Measurements from ENCODE around the gene FLNB. TPM values are rescaled to one million over a fixed set of nuclear protein-coding genes. Genes with fewer than 3 reads are reported as not detected.

FLNB gene
- total and polyA plus RNA-seq, 2 of the 8 experiments (the other 6 are each of a cell fraction or from before 2014, with no cell fraction given) = 72.3 to 118 TPM

- no peak overlapping the region for H4K5ac ChIP-seq (ENCODE audit: insufficient read length, low read depth, low read length)
- H2BK12ac ChIP-seq (ENCODE audit: low read depth, low read length) = no peak overlapping the region
- no peak overlapping the region for H2BK5ac ChIP-seq (ENCODE audit: low read depth, low read length)
- no peak overlapping the region for H4K91ac ChIP-seq (replicated peaks; ENCODE audit: insufficient read length, low read length)
- CTCF ChIA-PET (ENCODE audit: partially characterized antibody) = interaction anchor here (0.6 to 1.5 kb wide), 2 partner anchors 24 to 78 kb away, joined by 3 to 5 read pairs; no protein-coding TSS in a partner anchor
- no peak overlapping the region for H2BK120ac ChIP-seq (replicated peaks; ENCODE audit: low read depth, low read length)
- H3K27me3 ChIP-seq (replicated peaks in 1 of 4; ENCODE audit: control insufficient read depth in 3 of 4, extremely low read depth in 1 of 4, insufficient read depth in 3 of 4, low read length in 3 of 4) = no peaks in the 10 kb centered on the region
- H3K56ac ChIP-seq (replicated peaks; ENCODE audit: insufficient read length, low read depth, low read length) = no peak overlapping the region
- DNase-seq (ENCODE audit: low read depth in 1 of 2, low spot score in 2 of 2) (no peak), FAIRE-seq (no peak)
- H2BK15ac ChIP-seq (ENCODE audit: low read length) = no peak overlapping the region
- H3K4me2 ChIP-seq (ENCODE audit: insufficient read depth in 1 of 2, low read depth in 2 of 2, low read length in 2 of 2) = no peak overlapping the region
- no peaks in the 10 kb centered on the region; a peak in 1 of 7 replicates for H3K4me1 ChIP-seq (replicated peaks in 1 of 4; ENCODE audit: control insufficient read depth in 3 of 4, insufficient read depth in 4 of 4, low read length in 3 of 4)
- WGBS, 2 experiments (ENCODE audit: extremely low coverage in 1 of 2, insufficient coverage in 1 of 2, insufficient read length in 1 of 2, insufficient replicate concordance in 2 of 2, low coverage in 1 of 2, low lambda C conversion rate in 2 of 2, missing lambda C conversion rate in 1 of 2) = 91% methylated on average over 9 of the region's 9 CpGs; no CpG with 5 or more reads in 1 of the 2 experiments
- H3K23me2 ChIP-seq (ENCODE audit: low read depth, low read length) = no peaks in the 10 kb centered on the region
- peaks cover 3% of the 10 kb centered on the region; the same call in 1 of the 2 replicates for H3K79me1 ChIP-seq (ENCODE audit: low read depth, low read length)
- H3K9me3 ChIP-seq (ENCODE audit: insufficient read depth in 2 of 2, low read depth in 1 of 2, low read length in 1 of 2) = no peaks in the 10 kb centered on the region
- H3K79me2 ChIP-seq (ENCODE audit: control insufficient read depth in 1 of 2, insufficient read depth in 2 of 2, low read length in 2 of 2) = no peaks in the 10 kb centered on the region
- peaks cover 0 to 4% of the 10 kb centered on the region in 2 experiments for H4K20me1 ChIP-seq (replicated peaks in 1 of 2; ENCODE audit: control insufficient read depth in 1 of 2, insufficient read depth in 2 of 2, low read length in 2 of 2)
- no peak overlapping the region for H3K27ac ChIP-seq (ENCODE audit: low read depth, low read length)
- POLR2A ChIA-PET (ENCODE audit: partially characterized antibody) = interaction anchor here (1.1 kb wide), 1 partner anchor 54 kb away, joined by 3 read pairs; no protein-coding TSS in a partner anchor
- no peak overlapping the region for H3K4me3 ChIP-seq (ENCODE audit: extremely low read depth in 1 of 4, insufficient read depth in 2 of 4, low read depth in 3 of 4, low read length in 4 of 4)
- H3K14ac ChIP-seq (ENCODE audit: insufficient read length) = no peak overlapping the region
- peaks cover 8 to 71% (median 60%) of the 10 kb centered on the region in 4 experiments; a peak in 7 of 8 replicates for H3K36me3 ChIP-seq (ENCODE audit: control insufficient read depth in 2 of 4, insufficient read depth in 4 of 4, low read length in 3 of 4)
- no peak overlapping the region for H3K4ac ChIP-seq (replicated peaks; ENCODE audit: insufficient read length, low read depth, low read length)
- H3K18ac ChIP-seq (ENCODE audit: extremely low read depth, low read length) = no peak overlapping the region
- no peak overlapping the region for H3K23ac ChIP-seq (ENCODE audit: insufficient read length)
- no peak overlapping the region for H2AFZ ChIP-seq (ENCODE audit: low read length)
- H2AK5ac ChIP-seq (ENCODE audit: low read depth, low read length) = no peak overlapping the region
- no peak overlapping the region for H3K9ac ChIP-seq (replicated peaks in 1 of 4; ENCODE audit: extremely low read depth in 1 of 4, low read depth in 3 of 4, low read length in 3 of 4)
- H4K8ac ChIP-seq (ENCODE audit: extremely low read depth, insufficient read depth, low read length) = no peak overlapping the region; the same call in 1 of the 2 replicates
- H2BK20ac ChIP-seq (ENCODE audit: low read length) = no peak overlapping the region
- no peak for TF ChIP-seq POLR2A (IDR thresholded peaks at IDR 0.05; ENCODE audit: control extremely low read depth in 1 of 2, low read depth in 2 of 2, low read length in 2 of 2)
- TF ChIP-seq RXRA (IDR thresholded peaks at IDR 0.05; ENCODE audit: insufficient read depth, low read depth, low read length) = no peak
- no peak for TF ChIP-seq RFX5 (IDR thresholded peaks at IDR 0.05; ENCODE audit: borderline replicate concordance, low read depth, low read length)
- TF ChIP-seq SP4 (IDR thresholded peaks at IDR 0.05; ENCODE audit: low read length) = no peak
- TF ChIP-seq HDAC2 (IDR thresholded peaks at IDR 0.05; ENCODE audit: borderline replicate concordance in 1 of 2, low read depth in 2 of 2, low read length in 2 of 2) = no peak
- TF ChIP-seq, protein P1, sequence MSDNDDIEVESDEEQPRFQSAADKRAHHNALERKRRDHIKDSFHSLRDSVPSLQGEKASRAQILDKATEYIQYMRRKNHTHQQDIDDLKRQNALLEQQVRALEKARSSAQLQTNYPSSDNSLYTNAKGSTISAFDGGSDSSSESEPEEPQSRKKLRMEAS (IDR thresholded peaks at IDR 0.05) = no peak
- no peak for TF ChIP-seq JUN (IDR thresholded peaks at IDR 0.05; ENCODE audit: low read depth, low read length)
- TF ChIP-seq GTF2F1 (IDR thresholded peaks at IDR 0.05; ENCODE audit: borderline replicate concordance, low read depth, low read length) = no peak
- TF ChIP-seq, protein P2, sequence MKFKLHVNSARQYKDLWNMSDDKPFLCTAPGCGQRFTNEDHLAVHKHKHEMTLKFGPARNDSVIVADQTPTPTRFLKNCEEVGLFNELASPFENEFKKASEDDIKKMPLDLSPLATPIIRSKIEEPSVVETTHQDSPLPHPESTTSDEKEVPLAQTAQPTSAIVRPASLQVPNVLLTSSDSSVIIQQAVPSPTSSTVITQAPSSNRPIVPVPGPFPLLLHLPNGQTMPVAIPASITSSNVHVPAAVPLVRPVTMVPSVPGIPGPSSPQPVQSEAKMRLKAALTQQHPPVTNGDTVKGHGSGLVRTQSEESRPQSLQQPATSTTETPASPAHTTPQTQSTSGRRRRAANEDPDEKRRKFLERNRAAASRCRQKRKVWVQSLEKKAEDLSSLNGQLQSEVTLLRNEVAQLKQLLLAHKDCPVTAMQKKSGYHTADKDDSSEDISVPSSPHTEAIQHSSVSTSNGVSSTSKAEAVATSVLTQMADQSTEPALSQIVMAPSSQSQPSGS (IDR thresholded peaks at IDR 0.05; ENCODE audit: low read length) = no peak
- TF ChIP-seq BCL11A (IDR thresholded peaks at IDR 0.05; ENCODE audit: low read depth in 2 of 2, low read length in 2 of 2) = no peak
- no peak for TF ChIP-seq ASH2L (IDR thresholded peaks at IDR 0.05; ENCODE audit: low read length)
These were observed 135.3 kb downstream of the FLNB start for GRCh38 chr3:58143417-58144055.
